GM10248 (cell line): ENCODE results near the gene PHF21A.

Source experiments
- CTCF ChIA-PET: fragments of 300-600 bp; sonication (Branson Sonifier 250); formaldehyde crosslinking; extraction: SDS; loops from one replicate; lab custom pipeline; 2021; ENCODE audit warnings: antibody characterized with exemption; lab: Yijun Ruan, JAX
- POLR2A ChIA-PET: fragments of 350-650 bp; sonication (Branson Sonifier 250); formaldehyde crosslinking; extraction: SDS; loops from one replicate; lab custom pipeline; 2020; ENCODE audit warnings: antibody characterized with exemption; lab: Yijun Ruan, JAX
- DNase-seq: peaks from one replicate; pipeline ENCODE4 v3.0.0; 2012; ENCODE audit errors: extremely low spot score
- TF ChIP-seq, protein P1 (sequence below): IDR thresholded peaks from 2 replicates; pipeline ENCODE4 v1.5.1; 2012; ENCODE audit warnings: mild to moderate bottlenecking, low read depth; ENCODE audit errors: extremely low read depth, missing control alignments, control extremely low read depth

The PHF21A gene

DNA sequence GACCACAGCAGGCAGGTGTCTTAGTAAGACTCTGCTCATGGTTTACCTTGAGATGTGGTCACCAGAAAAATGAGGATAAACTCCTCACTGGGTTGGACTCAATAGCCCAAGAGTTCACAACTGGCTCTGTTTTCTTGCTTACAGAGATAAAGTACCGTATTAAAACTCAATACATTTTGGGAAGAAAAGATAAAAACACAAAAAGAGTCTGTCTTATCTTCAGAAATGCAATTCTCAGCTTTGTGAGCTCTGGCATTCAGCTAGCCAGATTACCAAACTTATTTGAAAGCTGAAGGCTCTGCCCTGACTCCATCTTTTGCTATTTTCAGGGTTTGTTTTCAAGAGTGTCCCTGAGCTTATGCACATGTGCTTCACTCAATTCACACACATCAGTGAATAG lies 75.4 kb downstream of the PHF21A start:
- TF ChIP-seq, protein P1, sequence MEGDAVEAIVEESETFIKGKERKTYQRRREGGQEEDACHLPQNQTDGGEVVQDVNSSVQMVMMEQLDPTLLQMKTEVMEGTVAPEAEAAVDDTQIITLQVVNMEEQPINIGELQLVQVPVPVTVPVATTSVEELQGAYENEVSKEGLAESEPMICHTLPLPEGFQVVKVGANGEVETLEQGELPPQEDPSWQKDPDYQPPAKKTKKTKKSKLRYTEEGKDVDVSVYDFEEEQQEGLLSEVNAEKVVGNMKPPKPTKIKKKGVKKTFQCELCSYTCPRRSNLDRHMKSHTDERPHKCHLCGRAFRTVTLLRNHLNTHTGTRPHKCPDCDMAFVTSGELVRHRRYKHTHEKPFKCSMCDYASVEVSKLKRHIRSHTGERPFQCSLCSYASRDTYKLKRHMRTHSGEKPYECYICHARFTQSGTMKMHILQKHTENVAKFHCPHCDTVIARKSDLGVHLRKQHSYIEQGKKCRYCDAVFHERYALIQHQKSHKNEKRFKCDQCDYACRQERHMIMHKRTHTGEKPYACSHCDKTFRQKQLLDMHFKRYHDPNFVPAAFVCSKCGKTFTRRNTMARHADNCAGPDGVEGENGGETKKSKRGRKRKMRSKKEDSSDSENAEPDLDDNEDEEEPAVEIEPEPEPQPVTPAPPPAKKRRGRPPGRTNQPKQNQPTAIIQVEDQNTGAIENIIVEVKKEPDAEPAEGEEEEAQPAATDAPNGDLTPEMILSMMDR: no peak
- CTCF ChIA-PET: interaction anchor here (0.9 to 1.8 kb wide), 3 partner anchors 9 to 81 kb away, joined by 3 to 8 read pairs (median 3); no protein-coding TSS in a partner anchor
- DNase-seq: no peak
- POLR2A ChIA-PET: no interaction called here

DNA sequence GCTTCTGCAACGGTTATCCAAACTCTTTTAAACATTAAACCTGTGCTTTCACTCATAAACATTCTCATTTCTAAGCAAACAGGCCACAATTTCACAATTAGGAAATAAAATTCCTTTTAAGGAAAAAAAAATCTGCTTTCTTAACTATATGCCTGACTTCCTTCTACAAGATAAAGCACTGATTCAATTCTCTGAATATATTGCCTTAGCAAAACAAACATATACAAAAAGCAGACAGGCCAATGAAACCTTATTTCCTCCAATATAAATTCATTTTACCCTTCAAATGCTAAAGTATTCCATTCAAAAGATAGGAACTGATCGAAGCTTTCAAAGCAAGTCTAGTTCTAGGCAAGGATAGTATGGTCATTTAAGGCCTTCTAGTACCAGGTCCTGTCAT lies 76.7 kb downstream of the PHF21A start:
- ChIA-PET POLR2A (no interaction called here), CTCF (interaction anchor here (1.1 to 1.8 kb wide), 4 partner anchors 8 to 211 kb away, joined by 3 to 8 read pairs (median 4); no protein-coding TSS in a partner anchor)
- DNase-seq: no peak
- TF ChIP-seq, protein P1: no peak

DNA sequence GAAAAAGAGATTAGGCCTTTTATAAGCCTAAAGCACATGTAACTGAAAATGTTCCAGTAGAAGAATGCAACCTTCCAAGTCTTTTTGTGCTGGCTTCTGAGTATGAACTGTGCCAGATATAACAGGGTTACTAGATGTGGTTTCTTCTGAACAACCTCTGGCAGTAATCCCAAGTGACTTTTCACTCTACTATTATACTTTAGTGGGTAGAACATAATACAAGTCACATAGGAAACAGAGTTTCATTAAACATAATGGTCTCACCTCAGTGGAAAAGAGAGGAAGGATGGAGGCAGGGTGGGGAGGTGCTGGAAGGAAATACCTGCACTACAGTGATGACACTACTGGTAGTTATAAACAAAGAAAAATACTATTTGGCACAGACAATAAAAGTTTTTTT lies 81.3 kb downstream of the PHF21A start:
- ChIA-PET CTCF (interaction anchor here (1.6 kb wide), 1 partner anchor 9 kb away, joined by 7 read pairs; no protein-coding TSS in a partner anchor), POLR2A (no interaction called here)
- no peak for DNase-seq
- TF ChIP-seq, protein P1: no peak

DNA sequence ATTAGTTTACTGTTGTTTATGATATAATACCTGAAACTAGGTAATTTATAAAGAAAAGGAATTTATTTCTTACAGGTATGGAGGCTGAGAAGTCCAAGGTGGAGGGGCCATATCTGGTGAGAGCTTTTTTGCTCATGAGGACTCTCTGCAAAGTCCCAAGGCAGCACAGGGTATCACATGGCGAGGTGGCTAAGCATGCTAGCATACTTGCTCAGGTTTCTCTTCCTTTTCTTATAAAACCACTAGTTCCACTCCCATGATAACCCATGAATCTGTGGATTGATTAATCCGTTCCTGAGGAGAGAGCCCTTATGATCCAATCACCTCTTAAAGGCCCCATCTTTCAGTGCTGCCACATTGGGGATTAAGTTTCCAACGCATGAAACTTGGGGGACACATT lies 82.7 kb downstream of the PHF21A start:
- ChIA-PET POLR2A (no interaction called here), CTCF (interaction anchor here (1.1 to 1.6 kb wide), 2 partner anchors 11 to 32 kb away, joined by 4 to 7 read pairs; no protein-coding TSS in a partner anchor)

DNA sequence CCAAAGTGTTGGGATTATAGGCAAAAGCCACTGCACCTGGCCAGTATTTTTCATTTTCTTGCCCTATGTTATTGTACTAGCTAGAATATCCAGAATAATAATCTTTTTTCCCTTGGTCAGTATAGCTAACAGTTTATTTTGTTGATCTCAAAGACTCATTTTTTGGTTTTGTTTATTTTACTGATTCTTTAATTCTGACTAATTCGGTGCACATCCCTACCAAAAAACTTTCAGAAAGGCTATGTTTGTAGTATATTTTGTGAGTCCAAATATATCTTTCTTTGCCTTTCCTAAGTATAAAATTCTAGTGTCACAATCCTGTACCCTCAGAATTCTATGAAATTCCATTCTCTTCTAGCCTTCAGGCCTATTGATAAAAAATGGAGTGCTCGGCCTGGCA lies 84.3 kb downstream of the PHF21A start:
- no peak for DNase-seq
- TF ChIP-seq, protein P1: no peak
- ChIA-PET CTCF (interaction anchor here (0.7 to 1.0 kb wide), 3 partner anchors 11 to 16 kb away, joined by 3 read pairs; no protein-coding TSS in a partner anchor), POLR2A (no interaction called here)

More for the DNA sequence above, 82.7 kb downstream of the PHF21A start:
- TF ChIP-seq, protein P1: no peak
- no peak for DNase-seq

DNA sequence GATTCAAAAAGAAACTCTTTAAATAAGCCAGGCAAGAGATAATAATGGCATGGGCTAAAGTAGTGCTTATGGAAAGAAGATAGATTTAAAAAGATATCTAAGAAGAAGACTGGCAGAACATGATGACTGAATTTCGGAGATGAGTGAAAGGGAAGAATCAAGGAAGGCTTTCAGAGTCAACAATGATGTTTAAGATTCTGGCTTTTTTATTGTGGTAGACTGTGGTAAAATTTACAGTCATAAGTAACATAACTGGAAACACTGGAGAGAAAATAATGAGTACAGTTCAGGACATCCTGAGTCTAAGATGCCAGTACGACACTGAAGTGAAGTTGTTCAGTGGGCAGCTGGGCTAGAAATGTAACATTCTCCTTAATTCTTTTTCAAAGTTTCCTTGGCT lies 85.2 kb downstream of the PHF21A start:
- TF ChIP-seq, protein P1: no peak
- ChIA-PET CTCF (no interaction called here), POLR2A (no interaction called here)
- DNase-seq: no peak
